GM13976 (cell line): ENCODE data around the gene TXNL1.
"Not testable (repeated sequence)": the region's sequence is repeated elsewhere in the genome, so short reads cannot be mapped to it uniquely, and the experiment has no call there.

ENCODE experiments used
- DNase-seq: peaks from one replicate; pipeline ENCODE4 v3.0.0; 2012; ENCODE audit warnings: low spot score
- in situ Hi-C: fragments of 300-500 bp; cut with MboI; formaldehyde crosslinking; loops from one replicate; pipeline ENCODE4 v1.12.0; 2022; ENCODE audit warnings: low sequenced_read_pairs, mixed read lengths, inconsistent platforms; ENCODE audit not compliant: unreplicated experiment
- TF ChIP-seq, protein P1 (sequence below): IDR thresholded peaks from 2 replicates; pipeline ENCODE4 v1.5.1; 2012; ENCODE audit warnings: borderline replicate concordance, mild to moderate bottlenecking; ENCODE audit not compliant: insufficient read depth; ENCODE audit errors: extremely low read depth, missing control alignments, control extremely low read depth

TXNL1 gene

DNA sequence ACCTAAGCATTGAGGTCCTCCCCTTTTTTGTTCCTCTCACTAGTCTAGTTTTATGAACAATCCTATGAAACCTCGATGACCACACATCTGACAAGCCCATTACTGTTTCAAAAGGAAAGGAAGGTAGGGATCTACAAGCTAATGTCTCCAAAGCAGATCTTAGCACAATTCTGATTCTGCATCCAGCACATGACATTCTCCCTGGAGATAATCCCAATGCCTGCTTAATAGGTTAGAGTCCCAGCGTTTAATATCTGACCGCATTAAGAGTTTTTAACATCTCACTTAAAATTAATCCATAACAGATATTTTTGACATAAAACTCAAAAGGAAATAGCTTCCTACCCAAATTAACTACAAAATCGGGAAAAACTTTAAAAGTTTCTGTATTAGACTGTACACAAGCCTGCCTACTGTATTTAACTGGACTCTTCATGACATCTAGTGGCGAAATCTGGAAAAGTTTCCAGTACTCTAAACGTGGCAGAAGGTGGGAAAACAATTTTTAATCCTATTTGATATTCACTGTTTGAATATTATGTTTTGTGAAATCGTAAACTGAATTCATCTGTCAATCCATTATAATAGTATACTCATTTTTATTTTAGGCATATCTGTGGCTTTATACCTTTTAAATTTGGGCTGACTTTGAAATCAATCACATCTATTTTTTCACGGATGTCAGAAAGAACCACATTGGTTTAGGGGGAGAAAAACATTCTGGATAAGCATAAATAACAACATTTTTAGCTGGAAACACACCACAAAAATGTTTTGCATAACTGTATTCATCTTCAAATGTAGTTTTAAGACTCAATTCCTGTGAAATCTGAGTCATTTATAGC, 62.4 kb downstream of the TXNL1 start:
- TF ChIP-seq, protein P1, sequence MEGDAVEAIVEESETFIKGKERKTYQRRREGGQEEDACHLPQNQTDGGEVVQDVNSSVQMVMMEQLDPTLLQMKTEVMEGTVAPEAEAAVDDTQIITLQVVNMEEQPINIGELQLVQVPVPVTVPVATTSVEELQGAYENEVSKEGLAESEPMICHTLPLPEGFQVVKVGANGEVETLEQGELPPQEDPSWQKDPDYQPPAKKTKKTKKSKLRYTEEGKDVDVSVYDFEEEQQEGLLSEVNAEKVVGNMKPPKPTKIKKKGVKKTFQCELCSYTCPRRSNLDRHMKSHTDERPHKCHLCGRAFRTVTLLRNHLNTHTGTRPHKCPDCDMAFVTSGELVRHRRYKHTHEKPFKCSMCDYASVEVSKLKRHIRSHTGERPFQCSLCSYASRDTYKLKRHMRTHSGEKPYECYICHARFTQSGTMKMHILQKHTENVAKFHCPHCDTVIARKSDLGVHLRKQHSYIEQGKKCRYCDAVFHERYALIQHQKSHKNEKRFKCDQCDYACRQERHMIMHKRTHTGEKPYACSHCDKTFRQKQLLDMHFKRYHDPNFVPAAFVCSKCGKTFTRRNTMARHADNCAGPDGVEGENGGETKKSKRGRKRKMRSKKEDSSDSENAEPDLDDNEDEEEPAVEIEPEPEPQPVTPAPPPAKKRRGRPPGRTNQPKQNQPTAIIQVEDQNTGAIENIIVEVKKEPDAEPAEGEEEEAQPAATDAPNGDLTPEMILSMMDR = peak; percentile 33
- in situ Hi-C loops = loop anchor here (10.0 kb wide), 1 partner anchor 1171 kb away; no protein-coding TSS in a partner anchor
- peak; percentile 63 for DNase-seq

DNA sequence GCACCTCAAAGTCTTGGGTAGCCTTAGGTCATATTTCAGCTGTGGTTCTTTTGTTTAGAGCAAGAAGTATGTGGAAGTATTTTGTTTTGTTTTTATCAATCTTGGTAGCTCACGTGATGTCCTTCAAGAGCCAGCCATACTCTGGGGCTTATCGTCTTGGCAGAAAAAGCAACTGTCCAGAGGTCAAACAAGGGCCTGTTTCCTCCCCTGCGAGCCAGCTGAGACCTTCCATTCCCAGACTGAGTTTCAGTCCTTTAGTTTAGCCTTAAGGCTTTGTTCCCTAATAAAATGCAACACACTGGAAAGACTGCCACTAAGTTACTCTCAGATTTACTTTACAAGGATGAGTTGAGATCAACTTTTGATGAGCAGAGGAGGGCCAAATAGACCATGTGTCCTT, 63.5 kb downstream of the TXNL1 start:
- DNase-seq = no peak
- TF ChIP-seq, protein P1 = no peak
- in situ Hi-C loops = loop anchor here (10.0 kb wide), 1 partner anchor 1170 kb away; no protein-coding TSS in a partner anchor

DNA sequence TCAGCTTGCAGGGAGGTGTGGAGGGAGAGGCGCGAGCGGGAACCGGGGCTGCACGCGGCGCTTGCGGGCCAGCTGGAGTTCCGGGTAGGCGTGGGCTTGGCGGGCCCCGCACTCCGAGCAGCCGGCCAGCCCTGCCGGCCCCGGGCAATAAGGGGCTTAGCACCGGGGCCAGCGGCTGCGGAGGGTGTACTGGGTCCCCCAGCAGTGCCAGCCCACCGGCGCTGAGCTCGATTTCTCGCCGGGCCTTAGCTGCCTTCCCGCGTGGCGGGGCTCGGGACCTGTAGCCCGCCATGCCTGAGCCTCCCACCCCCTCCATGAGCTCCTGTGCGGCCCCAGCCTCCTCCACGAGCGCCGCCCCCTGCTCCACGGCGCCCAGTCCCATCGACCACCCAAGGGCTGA, 66.1 kb downstream of the TXNL1 start:
- in situ Hi-C loops = loop anchor here (10.0 kb wide), 1 partner anchor 1167 kb away; no protein-coding TSS in a partner anchor
- DNase-seq = not testable (repeated sequence)

DNA sequence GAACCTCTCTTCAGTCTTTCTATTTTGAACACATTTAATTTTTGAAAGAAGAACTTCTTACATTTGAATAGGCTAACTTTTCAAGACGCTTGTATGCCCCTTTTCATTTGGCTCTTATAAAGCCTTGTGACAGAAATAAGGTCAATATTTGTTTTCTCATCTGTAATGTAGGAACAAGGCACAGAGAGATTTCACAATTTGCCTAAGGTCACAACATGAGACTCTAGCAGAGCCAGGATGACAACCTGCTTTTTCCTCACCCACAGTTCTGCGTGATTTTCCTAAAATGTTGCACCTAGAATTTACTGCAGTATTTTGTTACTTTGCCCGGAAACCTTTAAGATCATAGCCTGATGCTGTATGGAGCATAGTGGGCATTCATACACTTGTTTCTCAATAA, 67.4 kb downstream of the TXNL1 start:
- in situ Hi-C loops = loop anchor here (10.0 kb wide), 1 partner anchor 1166 kb away; no protein-coding TSS in a partner anchor
- TF ChIP-seq, protein P1 = no peak
- DNase-seq = no peak

DNA sequence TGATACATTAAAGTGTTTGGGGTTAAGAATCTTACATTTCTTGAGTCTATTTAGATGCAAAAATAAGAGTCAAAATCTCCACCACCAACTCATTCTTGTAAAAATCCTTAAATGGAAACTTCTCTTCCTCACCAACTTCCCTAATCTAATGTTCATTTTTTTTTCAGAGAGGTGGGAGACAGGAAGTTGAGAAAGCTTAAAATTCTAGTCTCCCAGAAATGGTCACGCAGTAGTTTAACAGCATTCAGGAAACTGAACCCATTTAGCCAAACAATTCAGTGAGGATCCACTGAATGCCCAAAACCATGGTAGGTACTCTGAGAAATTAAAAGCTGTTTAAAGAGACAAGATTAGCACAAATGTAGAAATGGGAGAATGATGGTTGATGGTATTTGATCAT, 69.0 kb downstream of the TXNL1 start:
- DNase-seq = no peak
- TF ChIP-seq, protein P1 = no peak
- in situ Hi-C loops = no loop called here

DNA sequence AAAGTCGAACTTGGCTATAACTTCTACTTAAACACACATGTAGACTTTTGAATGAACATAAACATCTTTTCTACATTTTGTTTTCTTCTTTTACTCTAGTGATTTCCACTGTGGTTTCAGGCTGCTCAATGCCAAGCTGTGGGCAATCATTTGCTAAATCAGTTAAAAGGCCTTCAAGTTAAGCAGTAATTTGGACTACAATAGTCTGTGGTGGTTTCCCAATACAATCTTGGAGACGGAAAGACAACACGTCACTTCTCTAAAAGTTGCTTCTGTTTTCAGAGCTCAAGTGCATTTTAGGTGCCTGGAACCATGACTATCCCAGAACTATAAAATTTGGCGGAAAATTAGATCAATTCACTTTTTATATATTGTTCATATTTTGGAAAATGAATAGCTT, 69.4 kb downstream of the TXNL1 start:
- in situ Hi-C loops = no loop called here
- TF ChIP-seq, protein P1 = no peak
- no peak for DNase-seq
